ENCODE results near the gene MRTFB. TPM values are rescaled to one million over a fixed set of nuclear protein-coding genes. Genes with fewer than 3 reads are reported as not detected.

The MRTFB gene
- total RNA-seq, 3 donors from 2014 or later (not counting 1 experiment from before 2014, with no cell fraction given) = 12.8 to 22.8 (median 19.6) TPM

DNA sequence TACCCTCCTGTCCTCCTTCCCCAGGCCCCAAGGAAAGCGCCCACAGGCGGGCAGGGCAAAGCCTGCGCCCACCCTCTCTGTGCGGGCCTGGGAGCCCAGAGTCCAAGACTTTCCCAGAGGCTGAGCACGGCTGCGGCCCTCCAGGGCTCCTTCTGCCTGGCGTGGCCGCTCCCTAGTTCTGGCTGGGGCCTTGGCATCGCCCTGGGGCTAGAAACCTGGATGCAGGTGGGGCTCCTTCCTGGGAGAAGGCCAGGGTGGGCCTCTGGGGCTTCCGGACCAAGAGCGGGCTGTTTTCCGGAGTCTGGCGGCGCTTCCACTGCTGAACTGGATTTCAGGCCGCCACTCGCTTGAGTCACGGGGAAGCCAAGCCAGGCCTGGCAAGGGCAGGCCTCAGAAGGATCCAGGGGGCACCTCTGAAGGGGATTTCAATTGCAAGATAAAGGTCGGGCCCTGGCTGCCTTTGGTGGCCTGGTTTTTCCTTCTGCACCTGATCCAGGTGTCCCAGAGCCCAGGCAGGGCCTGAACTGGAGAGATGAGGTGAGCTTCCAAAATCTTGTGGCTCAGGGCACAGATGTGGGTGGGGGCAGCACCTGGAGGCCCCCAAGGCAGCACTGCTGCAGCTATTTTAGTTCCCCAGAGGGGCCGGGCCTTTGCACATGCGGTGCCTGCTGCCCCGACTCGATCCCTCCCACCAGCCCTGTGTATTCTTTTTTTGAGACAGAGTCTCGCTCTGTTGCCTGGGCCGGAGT lies 227.4 kb downstream of the MRTFB start:
- ATAC-seq (no peak), DNase-seq (no peak)
- peaks cover 5 to 18% of the 10 kb centered on the region in 2 donors for H3K27me3 Mint-ChIP-seq (ENCODE audit: low read depth in 2 of 2)
- peaks cover 8 to 20% of the 10 kb centered on the region in 2 donors for H3K4me1 Mint-ChIP-seq
- H3K27ac Mint-ChIP-seq = no peak overlapping the region
- H3K9me3 Mint-ChIP-seq = no peaks in the 10 kb centered on the region
- intact Hi-C loops (cut with micrococcal nuclease) = no loop called here
- H3K36me3 Mint-ChIP-seq = no peaks in the 10 kb centered on the region
- Histone ChIP-seq H3K36me3 (ENCODE audit: control insufficient read depth, insufficient read depth, low read length) (no peaks in the 10 kb centered on the region), H3K27me3 (ENCODE audit: control insufficient read depth, insufficient read depth, low read length) (peaks cover 10% of the 10 kb centered on the region), H3K9me3 (ENCODE audit: control insufficient read depth, insufficient read depth, low read length) (no peaks in the 10 kb centered on the region), H3K4me1 (ENCODE audit: control insufficient read depth, insufficient read depth, low read length) (peaks cover 24% of the 10 kb centered on the region), H3K27ac (ENCODE audit: low read length) (no peak overlapping the region), H3K4me3 (ENCODE audit: low read length) (no peak overlapping the region)
- WGBS (ENCODE audit: insufficient coverage) = 94% methylated on average over 24 of the region's 24 CpGs
- TF ChIP-seq, protein P1, sequence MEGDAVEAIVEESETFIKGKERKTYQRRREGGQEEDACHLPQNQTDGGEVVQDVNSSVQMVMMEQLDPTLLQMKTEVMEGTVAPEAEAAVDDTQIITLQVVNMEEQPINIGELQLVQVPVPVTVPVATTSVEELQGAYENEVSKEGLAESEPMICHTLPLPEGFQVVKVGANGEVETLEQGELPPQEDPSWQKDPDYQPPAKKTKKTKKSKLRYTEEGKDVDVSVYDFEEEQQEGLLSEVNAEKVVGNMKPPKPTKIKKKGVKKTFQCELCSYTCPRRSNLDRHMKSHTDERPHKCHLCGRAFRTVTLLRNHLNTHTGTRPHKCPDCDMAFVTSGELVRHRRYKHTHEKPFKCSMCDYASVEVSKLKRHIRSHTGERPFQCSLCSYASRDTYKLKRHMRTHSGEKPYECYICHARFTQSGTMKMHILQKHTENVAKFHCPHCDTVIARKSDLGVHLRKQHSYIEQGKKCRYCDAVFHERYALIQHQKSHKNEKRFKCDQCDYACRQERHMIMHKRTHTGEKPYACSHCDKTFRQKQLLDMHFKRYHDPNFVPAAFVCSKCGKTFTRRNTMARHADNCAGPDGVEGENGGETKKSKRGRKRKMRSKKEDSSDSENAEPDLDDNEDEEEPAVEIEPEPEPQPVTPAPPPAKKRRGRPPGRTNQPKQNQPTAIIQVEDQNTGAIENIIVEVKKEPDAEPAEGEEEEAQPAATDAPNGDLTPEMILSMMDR (IDR thresholded peaks at IDR 0.05) = no peak
- H3K4me3 Mint-ChIP-seq = no peak overlapping the region

DNA sequence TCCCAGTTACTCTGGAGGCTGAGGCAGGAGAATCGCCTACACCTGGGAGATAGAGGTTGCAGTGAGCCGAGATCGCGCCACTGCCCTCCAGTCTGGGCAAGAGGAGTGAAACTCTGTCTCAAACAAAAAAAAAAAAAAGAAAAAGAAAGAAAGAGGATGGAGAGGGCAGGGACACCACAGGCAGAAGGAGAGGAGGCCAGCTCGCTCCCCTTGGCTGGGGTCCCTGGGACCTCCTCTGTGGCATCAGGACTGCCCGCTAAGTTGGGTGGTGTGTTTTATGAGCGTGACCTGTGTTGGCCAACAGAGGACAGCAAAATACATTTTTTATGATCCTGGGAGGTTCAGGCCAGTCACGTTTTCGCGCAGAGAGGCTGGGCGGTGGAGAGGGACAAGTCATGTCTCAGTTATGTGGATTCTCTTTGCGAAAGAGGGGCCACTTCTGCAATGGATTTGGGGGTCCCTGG lies 229.6 kb downstream of the MRTFB start:
- Histone ChIP-seq H3K4me3 (ENCODE audit: low read length) (no peak overlapping the region), H3K9me3 (ENCODE audit: control insufficient read depth, insufficient read depth, low read length) (no peaks in the 10 kb centered on the region), H3K36me3 (ENCODE audit: control insufficient read depth, insufficient read depth, low read length) (no peaks in the 10 kb centered on the region), H3K27me3 (ENCODE audit: control insufficient read depth, insufficient read depth, low read length) (peaks cover 18% of the 10 kb centered on the region), H3K27ac (ENCODE audit: low read length) (no peak overlapping the region), H3K4me1 (ENCODE audit: control insufficient read depth, insufficient read depth, low read length) (peaks cover 28% of the 10 kb centered on the region)
- no peaks in the 10 kb centered on the region for H3K36me3 Mint-ChIP-seq
- intact Hi-C loops (cut with micrococcal nuclease) = no loop called here
- H3K27me3 Mint-ChIP-seq (ENCODE audit: low read depth in 2 of 2) = peaks cover 16 to 32% of the 10 kb centered on the region in 2 donors
- 37% methylated on average over 12 of the region's 12 CpGs for WGBS (ENCODE audit: insufficient coverage)
- TF ChIP-seq, protein P1 (IDR thresholded peaks at IDR 0.05) = no peak
- ATAC-seq (peak; percentile 38 to 48 (median 41)), DNase-seq (peak in 1 of 2 donors; percentile 62)
- peak overlapping the region; percentile 70 for H3K4me3 Mint-ChIP-seq
- no peaks in the 10 kb centered on the region for H3K9me3 Mint-ChIP-seq
- H3K4me1 Mint-ChIP-seq = peaks cover 8 to 20% of the 10 kb centered on the region in 2 donors
- no peak overlapping the region for H3K27ac Mint-ChIP-seq

DNA sequence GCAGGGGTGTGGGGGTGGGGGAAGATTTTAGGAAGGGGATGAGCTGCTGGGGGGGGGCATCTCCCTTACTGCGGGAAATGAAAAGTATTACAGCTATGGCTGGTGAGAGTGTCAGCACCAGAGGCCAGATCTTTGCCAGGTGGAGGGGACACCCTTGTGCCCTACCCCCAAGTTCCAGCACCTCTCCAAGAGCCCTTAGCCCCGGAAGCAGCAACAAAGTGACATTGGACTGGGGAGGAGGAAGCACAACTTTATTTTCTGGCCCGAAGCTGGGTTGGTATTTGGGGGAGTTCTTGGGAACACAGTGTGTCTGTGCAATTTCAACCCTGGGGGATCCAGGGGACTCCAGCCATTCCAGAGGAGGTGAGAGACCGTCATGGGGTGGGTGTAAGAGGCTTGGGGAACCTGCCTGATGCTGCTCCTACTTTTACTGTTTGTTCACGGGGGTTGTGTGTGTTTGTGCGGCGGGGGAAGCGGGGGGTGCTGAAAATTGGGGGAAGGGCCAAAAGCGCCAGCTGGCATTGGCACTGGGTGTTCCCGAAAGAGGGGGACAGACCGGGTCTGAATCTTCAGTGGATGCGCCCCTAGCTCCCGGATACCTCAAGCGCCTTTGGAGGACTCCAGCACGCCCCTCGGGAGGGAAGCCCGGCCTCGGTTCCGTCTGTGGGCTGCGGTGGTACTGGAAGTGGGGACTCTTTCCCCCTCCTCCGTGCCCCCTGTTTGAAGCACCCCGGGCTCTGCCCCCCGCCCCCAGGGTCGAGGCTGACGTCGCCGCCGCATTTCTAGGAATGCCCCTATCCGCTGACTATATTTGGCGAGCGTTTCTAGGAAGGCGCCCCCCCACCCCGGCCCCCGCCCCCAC lies 230.3 kb downstream of the MRTFB start:
- H3K9me3 Mint-ChIP-seq = no peaks in the 10 kb centered on the region
- DNase-seq = peak in 1 of 2 donors; percentile 48
- Histone ChIP-seq H3K27me3 (ENCODE audit: control insufficient read depth, insufficient read depth, low read length) (peaks cover 18% of the 10 kb centered on the region), H3K27ac (ENCODE audit: low read length) (no peak overlapping the region), H3K36me3 (ENCODE audit: control insufficient read depth, insufficient read depth, low read length) (no peaks in the 10 kb centered on the region), H3K9me3 (ENCODE audit: control insufficient read depth, insufficient read depth, low read length) (no peaks in the 10 kb centered on the region), H3K4me3 (ENCODE audit: low read length) (peak overlapping the region; percentile 16), H3K4me1 (ENCODE audit: control insufficient read depth, insufficient read depth, low read length) (peaks cover 28% of the 10 kb centered on the region)
- H3K4me3 Mint-ChIP-seq = peak overlapping the region; percentile 82
- no peaks in the 10 kb centered on the region for H3K36me3 Mint-ChIP-seq
- H3K4me1 Mint-ChIP-seq = peaks cover 8 to 20% of the 10 kb centered on the region in 2 donors
- peaks cover 16 to 32% of the 10 kb centered on the region in 2 donors for H3K27me3 Mint-ChIP-seq (ENCODE audit: low read depth in 2 of 2)
- no peak for ATAC-seq
- 3% methylated on average over 23 of the region's 34 CpGs for WGBS (ENCODE audit: insufficient coverage)
- intact Hi-C loops (cut with micrococcal nuclease) = no loop called here
- TF ChIP-seq, protein P1 (IDR thresholded peaks at IDR 0.05) = no peak
- no peak overlapping the region for H3K27ac Mint-ChIP-seq

All from natural killer cell (primary cell).